A549 (cell line): ENCODE data around the gene MRPL36.

Experiments used
- CEBPB ChIP-seq, 2 experiments: fragments of >200 bp in 1 of 2; sonication (Bioruptor Twin) in 1 of 2; formaldehyde crosslinking in 1 of 2; IDR thresholded peaks; 2 replicates each; pipeline ENCODE4 v1.6.1; 2012 to 2016
- EP300 ChIP-seq, 2 experiments: fragments of >200 bp; sonication (Bioruptor Twin); formaldehyde crosslinking; IDR thresholded peaks; 2 replicates in 1 of 2; 3 replicates in 1 of 2; pipeline ENCODE4 v1.6.1; 2016 to 2017
- ESRRA ChIP-seq: fragments of 150-350 bp; IDR thresholded peaks from 2 replicates; pipeline ENCODE4 v1.6.1; 2014; ENCODE audit warnings: mild to moderate bottlenecking, low read length, borderline replicate concordance
- POLR2A ChIP-seq: IDR thresholded peaks from 2 replicates; pipeline ENCODE4 v1.6.1; 2012; ENCODE audit warnings: mild to moderate bottlenecking, low read length
- RAD21 ChIP-seq, 2 experiments: fragments of >200 bp in 1 of 2; sonication (Bioruptor Twin) in 1 of 2; formaldehyde crosslinking in 1 of 2; IDR thresholded peaks in 1 of 2; conservative IDR thresholded peaks in 1 of 2; 2 replicates in 1 of 2; 3 replicates in 1 of 2; pipeline ENCODE4 v1.6.1; 2012 to 2018; ENCODE audit warnings: inconsistent platforms in 1 of 2
- SMC3 ChIP-seq: fragments of >200 bp; sonication (Bioruptor Twin); formaldehyde crosslinking; IDR thresholded peaks from 3 replicates; pipeline ENCODE4 v1.6.1; 2018; ENCODE audit warnings: inconsistent platforms
- TP53 ChIP-seq: fragments of 250-450 bp; sonication (Bioruptor Pico); IDR thresholded peaks from 2 replicates; pipeline ENCODE4 v1.5.0; 2021; ENCODE audit warnings: mild to moderate bottlenecking, moderate library complexity
- TF ChIP-seq, protein P1 (sequence below): fragments of 150-350 bp; IDR thresholded peaks from 2 replicates; pipeline ENCODE4 v1.6.1; 2014; ENCODE audit warnings: low read depth, mild to moderate bottlenecking, low read length
- TF ChIP-seq, protein P2 (sequence below): fragments of >200 bp; sonication (Bioruptor Twin); formaldehyde crosslinking; IDR thresholded peaks from 3 replicates; pipeline ENCODE4 v1.5.1; 2016

DNA sequence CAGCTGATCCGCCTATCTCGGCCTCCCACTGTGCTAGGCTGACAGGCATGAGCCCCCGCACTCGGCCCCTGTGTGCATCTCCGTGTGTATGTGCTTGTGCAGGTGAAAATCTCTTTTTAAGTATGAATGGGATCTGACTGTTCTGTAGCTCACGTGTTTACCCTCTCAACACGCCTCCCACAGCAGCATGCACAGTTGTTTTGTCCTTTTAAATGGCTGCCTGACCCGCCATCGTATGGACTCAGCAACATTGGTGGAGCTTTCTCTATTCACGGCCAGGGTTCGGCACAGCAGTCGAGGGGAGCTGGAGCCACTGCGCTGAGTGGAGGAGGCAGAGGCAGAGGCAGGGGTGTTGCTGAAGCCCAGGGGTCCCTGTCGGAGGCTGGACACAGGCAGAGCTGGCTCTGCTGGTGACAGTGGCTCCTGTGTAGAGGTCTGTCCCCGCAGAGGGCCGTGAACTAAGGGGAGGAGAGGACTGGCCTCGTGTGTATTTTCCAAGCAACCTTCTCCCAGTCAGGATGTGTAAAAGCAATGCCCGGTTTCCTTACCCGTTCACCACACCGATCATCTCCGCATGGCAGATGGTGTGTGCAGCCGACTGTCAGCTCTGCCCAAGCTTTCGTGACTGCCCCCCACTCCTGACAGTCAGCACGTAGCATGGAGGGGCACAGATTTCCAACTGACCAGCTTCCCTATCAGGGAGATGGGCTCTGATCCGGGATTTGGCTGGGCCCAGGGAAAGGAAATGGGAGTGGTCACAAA, 37.3 kb downstream of the MRPL36 start:
- TF ChIP-seq POLR2A = no peak
- no peak for TF ChIP-seq CEBPB (IDR thresholded peaks at IDR 0.05)
- TF ChIP-seq TP53 (CRISPR knock-in tag) = no peak
- TF ChIP-seq ESRRA = no peak
- TF ChIP-seq, protein P1, sequence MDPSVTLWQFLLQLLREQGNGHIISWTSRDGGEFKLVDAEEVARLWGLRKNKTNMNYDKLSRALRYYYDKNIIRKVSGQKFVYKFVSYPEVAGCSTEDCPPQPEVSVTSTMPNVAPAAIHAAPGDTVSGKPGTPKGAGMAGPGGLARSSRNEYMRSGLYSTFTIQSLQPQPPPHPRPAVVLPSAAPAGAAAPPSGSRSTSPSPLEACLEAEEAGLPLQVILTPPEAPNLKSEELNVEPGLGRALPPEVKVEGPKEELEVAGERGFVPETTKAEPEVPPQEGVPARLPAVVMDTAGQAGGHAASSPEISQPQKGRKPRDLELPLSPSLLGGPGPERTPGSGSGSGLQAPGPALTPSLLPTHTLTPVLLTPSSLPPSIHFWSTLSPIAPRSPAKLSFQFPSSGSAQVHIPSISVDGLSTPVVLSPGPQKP = no peak
- no peak for TF ChIP-seq EP300 (IDR thresholded peaks at IDR 0.05)
- no peak for TF ChIP-seq RAD21 (conservative IDR thresholded peaks at IDR 0.05 in 1 of 2, IDR thresholded peaks at IDR 0.05 in 1 of 2)
- TF ChIP-seq, protein P2, sequence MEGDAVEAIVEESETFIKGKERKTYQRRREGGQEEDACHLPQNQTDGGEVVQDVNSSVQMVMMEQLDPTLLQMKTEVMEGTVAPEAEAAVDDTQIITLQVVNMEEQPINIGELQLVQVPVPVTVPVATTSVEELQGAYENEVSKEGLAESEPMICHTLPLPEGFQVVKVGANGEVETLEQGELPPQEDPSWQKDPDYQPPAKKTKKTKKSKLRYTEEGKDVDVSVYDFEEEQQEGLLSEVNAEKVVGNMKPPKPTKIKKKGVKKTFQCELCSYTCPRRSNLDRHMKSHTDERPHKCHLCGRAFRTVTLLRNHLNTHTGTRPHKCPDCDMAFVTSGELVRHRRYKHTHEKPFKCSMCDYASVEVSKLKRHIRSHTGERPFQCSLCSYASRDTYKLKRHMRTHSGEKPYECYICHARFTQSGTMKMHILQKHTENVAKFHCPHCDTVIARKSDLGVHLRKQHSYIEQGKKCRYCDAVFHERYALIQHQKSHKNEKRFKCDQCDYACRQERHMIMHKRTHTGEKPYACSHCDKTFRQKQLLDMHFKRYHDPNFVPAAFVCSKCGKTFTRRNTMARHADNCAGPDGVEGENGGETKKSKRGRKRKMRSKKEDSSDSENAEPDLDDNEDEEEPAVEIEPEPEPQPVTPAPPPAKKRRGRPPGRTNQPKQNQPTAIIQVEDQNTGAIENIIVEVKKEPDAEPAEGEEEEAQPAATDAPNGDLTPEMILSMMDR = no peak
- TF ChIP-seq SMC3 = no peak
